Measurements from ENCODE around the gene INSYN1. TPM values are rescaled to one million over a fixed set of nuclear protein-coding genes. Genes with fewer than 3 reads are reported as not detected.

Gene INSYN1
- total RNA-seq, 8 experiments from 2014 or later = 0.49 to 46.6 (median 26.5) TPM

DNA sequence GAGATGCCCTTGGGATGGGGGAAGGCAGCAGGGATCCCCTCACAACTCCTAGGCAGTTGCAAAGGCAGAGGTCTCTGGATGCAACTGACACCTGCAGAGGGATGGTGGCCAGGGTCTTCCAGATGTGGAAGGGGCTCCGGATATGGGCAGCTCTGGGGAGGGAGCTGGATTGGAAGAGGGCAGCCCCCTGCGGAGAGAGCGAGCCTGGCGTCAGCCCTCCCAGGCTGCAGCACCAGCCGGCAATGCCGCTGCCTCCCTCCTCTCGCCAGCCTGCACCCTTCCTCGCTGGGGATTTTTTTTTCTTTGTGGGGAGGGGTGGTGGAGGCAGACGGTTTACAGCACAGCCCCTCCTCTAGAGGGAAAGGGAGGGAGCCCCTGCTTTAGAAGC is 1.6 kb downstream of the INSYN1 start:
- H3K4me1 ChIP-seq (replicated peaks in 1 of 2) = peaks cover 33% of the 10 kb centered on the region in 2 donors
- WGBS, 10 experiments = no CpG with 5 or more reads among the region's 9 CpGs
- in situ Hi-C loops (cut with MboI; ENCODE audit: low pct_unique_long_range_greater_than_20kb in 2 of 9, low sequenced_read_pairs in 9 of 9, unreplicated experiment in 9 of 9) = no loop called here
- H3K27ac ChIP-seq = peak overlapping the region in 1 of 2 donors; percentile 70
- peak overlapping the region; percentile 59 to 97 (median 64) for H3K4me3 ChIP-seq
- peak in 5 of 8 experiments; percentile 52 to 71 (median 61) for ATAC-seq (replicated peaks in 6 of 8)

DNA sequence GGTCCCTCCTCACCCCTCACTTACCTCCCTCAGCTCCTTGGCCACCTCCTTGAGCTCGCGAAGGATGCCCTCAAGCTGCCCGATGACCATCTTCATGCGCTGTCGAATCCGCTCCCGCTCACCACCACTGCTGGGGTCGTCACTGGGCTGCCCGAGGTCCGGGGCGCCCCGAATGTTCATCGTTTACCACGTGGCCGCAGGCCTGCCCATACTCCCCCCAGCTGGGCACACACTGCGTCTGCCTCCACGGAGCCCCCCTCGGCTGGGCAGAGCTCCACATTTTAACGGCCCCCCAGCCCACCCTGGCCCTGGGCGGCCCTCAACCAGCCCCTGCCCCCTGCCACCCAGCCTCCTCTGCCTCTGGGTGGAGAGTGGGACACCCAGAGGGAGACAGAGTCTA is 2.2 kb downstream of the INSYN1 start:
- in situ Hi-C loops (cut with MboI; ENCODE audit: low pct_unique_long_range_greater_than_20kb in 2 of 9, low sequenced_read_pairs in 9 of 9, unreplicated experiment in 9 of 9) = no loop called here
- peak overlapping the region; percentile 59 to 97 (median 64) for H3K4me3 ChIP-seq
- 81 to 97% (median 92%) methylated on average over 2 to 9 of the region's 20 CpGs; no CpG with 5 or more reads in 5 of the 10 experiments for WGBS, 10 experiments
- peaks cover 38% of the 10 kb centered on the region in 2 donors for H3K4me1 ChIP-seq (replicated peaks in 1 of 2)
- no peak for ATAC-seq (replicated peaks in 6 of 8)
- peak overlapping the region in 1 of 2 donors; percentile 70 for H3K27ac ChIP-seq

- WGBS, 10 experiments = 50 to 69% (median 60%) methylated on average over 1 to 3 of the region's 4 CpGs; no CpG with 5 or more reads in 5 of the 10 experiments
Observed at GRCh38 chr15:73750438-73750837, 2.7 kb downstream of the INSYN1 start.

GRCh38 chr15:73749971-73750370 is 3.2 kb downstream of the INSYN1 start:
- in situ Hi-C loops (cut with MboI; ENCODE audit: low pct_unique_long_range_greater_than_20kb in 2 of 9, low sequenced_read_pairs in 9 of 9, unreplicated experiment in 9 of 9) = no loop called here
- no peak for ATAC-seq (replicated peaks in 6 of 8)
- peaks cover 45% of the 10 kb centered on the region in 2 donors for H3K4me1 ChIP-seq (replicated peaks in 1 of 2)
- WGBS, 10 experiments = 35 to 100% (median 93%) methylated on average over 1 to 4 of the region's 5 CpGs; no CpG with 5 or more reads in 4 of the 10 experiments
- peak overlapping the region in 1 of 2 donors; percentile 25 for H3K27ac ChIP-seq
- H3K4me3 ChIP-seq = no peak overlapping the region

More at GRCh38 chr15:73750438-73750837, 2.7 kb downstream of the INSYN1 start:
- ATAC-seq (replicated peaks in 6 of 8) = no peak
- Histone ChIP-seq H3K27ac (peak overlapping the region; percentile 25 to 70), H3K4me1 (replicated peaks in 1 of 2) (peaks cover 40 to 41% of the 10 kb centered on the region in 2 donors), H3K4me3 (no peak overlapping the region)
- in situ Hi-C loops (cut with MboI; ENCODE audit: low pct_unique_long_range_greater_than_20kb in 2 of 9, low sequenced_read_pairs in 9 of 9, unreplicated experiment in 9 of 9) = no loop called here

DNA sequence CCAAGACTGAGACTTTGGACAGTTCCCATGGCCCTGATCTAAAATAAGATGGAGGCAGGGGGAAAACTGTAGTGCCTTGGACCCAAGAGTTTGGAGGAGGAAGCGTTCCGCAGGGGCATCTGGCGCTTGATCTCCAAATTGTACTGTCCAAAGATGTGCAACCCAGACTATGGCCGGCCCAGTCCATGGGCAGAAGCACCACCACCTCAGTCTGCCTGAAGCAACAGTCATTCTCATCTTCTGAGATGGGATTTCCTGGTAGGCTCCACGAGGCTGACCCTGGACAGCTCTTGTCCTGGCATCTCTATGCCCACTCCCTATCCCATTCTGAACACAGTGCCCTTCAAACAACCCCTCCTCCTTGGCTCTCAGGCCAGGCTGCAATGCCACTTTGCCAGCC is 3.6 kb downstream of the INSYN1 start:
- Histone ChIP-seq H3K27ac (no peak overlapping the region), H3K4me1 (replicated peaks in 1 of 2) (peaks cover 45 to 49% of the 10 kb centered on the region in 2 donors), H3K4me3 (no peak overlapping the region)
- no peak for ATAC-seq (replicated peaks in 6 of 8)
- in situ Hi-C loops (cut with MboI; ENCODE audit: low pct_unique_long_range_greater_than_20kb in 2 of 9, low sequenced_read_pairs in 9 of 9, unreplicated experiment in 9 of 9) = no loop called here
- WGBS, 10 experiments = 80 to 100% (median 95%) methylated on average over 1 to 4 of the region's 5 CpGs; no CpG with 5 or more reads in 7 of the 10 experiments

GRCh38 chr15:73748730-73749129 is 4.4 kb downstream of the INSYN1 start:
- Histone ChIP-seq H3K4me3 (no peak overlapping the region), H3K27ac (no peak overlapping the region), H3K4me1 (replicated peaks in 1 of 2) (peaks cover 51 to 57% of the 10 kb centered on the region in 2 donors)
- in situ Hi-C loops (cut with MboI; ENCODE audit: low pct_unique_long_range_greater_than_20kb in 2 of 9, low sequenced_read_pairs in 9 of 9, unreplicated experiment in 9 of 9) = no loop called here
- no peak for ATAC-seq (replicated peaks in 6 of 8)
- 20 to 80% (median 53%) methylated on average over 1 to 2 of the region's 6 CpGs; no CpG with 5 or more reads in 6 of the 10 experiments for WGBS, 10 experiments

- no peak overlapping the region for H3K4me3 ChIP-seq
- WGBS, 10 experiments = 60 to 73% (median 70%) methylated on average over 1 to 6 of the region's 11 CpGs; no CpG with 5 or more reads in 5 of the 10 experiments
- no peak overlapping the region for H3K27ac ChIP-seq
- in situ Hi-C loops (cut with MboI; ENCODE audit: low pct_unique_long_range_greater_than_20kb in 2 of 9, low sequenced_read_pairs in 9 of 9, unreplicated experiment in 9 of 9) = no loop called here
- no peak for ATAC-seq (replicated peaks in 6 of 8)
- peaks cover 51 to 57% of the 10 kb centered on the region in 2 donors for H3K4me1 ChIP-seq (replicated peaks in 1 of 2)
Observed at GRCh38 chr15:73747847-73748590, 5.1 kb downstream of the INSYN1 start.

DNA sequence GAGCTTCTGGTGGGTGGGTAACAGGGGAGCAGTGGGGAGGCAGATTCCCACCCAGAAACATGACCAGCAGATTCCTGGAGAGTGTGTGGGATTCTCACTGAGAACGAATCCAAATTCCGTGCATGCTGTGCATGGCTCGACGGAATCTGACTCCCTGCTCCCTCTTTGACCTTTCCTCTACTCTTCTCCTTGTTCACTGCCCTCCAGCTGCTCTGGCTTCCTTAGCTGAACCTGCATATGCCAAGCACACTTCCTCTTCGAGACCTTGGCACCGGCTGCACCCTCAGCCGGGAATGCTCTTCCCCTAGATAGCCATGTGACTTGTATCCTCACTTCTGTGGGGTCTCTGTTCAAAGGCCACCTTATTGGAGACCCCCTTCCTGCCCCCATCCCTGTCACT is 6.3 kb downstream of the INSYN1 start:
- ATAC-seq (replicated peaks in 6 of 8) = no peak
- H3K27ac ChIP-seq = no peak overlapping the region

DNA sequence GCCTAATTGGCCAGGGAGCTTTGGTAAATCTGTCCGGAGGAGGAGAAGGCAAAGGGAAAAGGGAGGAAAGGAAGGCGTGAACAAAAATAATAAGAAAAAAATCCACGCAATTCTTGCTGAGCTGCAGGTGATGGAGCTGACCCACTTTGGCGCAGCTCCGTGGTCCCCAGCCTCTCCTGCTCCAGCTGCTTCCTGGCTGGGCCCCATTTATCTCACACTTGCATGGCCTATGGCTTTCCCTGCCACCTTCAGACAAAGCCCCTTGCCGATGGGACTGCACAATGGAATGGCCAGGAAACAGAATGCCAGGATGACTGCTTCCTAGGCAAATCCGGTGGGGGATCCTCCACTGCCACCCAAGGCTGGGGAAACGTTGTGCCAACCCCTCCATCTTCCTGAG is 6.9 kb downstream of the INSYN1 start:
- ATAC-seq (replicated peaks in 6 of 8) = peak in 1 of 8 experiments; percentile 34
- Histone ChIP-seq H3K4me3 (no peak overlapping the region), H3K27ac (no peak overlapping the region), H3K4me1 (replicated peaks in 1 of 2) (peaks cover 59 to 71% of the 10 kb centered on the region in 2 donors)
- in situ Hi-C loops (cut with MboI; ENCODE audit: low pct_unique_long_range_greater_than_20kb in 2 of 9, low sequenced_read_pairs in 9 of 9, unreplicated experiment in 9 of 9) = no loop called here
- WGBS, 10 experiments = 40 to 100% (median 67%) methylated on average over 1 to 6 of the region's 8 CpGs; no CpG with 5 or more reads in 1 of the 10 experiments

More for the DNA sequence above, 6.3 kb downstream of the INSYN1 start:
- in situ Hi-C loops (cut with MboI; ENCODE audit: low pct_unique_long_range_greater_than_20kb in 2 of 9, low sequenced_read_pairs in 9 of 9, unreplicated experiment in 9 of 9) = no loop called here
- H3K4me1 ChIP-seq (replicated peaks in 1 of 2) = peaks cover 54 to 65% of the 10 kb centered on the region in 2 donors
- 68 to 80% (median 77%) methylated on average over 3 to 7 of the region's 7 CpGs; no CpG with 5 or more reads in 6 of the 10 experiments for WGBS, 10 experiments
- H3K4me3 ChIP-seq = no peak overlapping the region

- no peak for ATAC-seq (replicated peaks in 6 of 8)
- H3K4me3 ChIP-seq = no peak overlapping the region
- in situ Hi-C loops (cut with MboI; ENCODE audit: low pct_unique_long_range_greater_than_20kb in 2 of 9, low sequenced_read_pairs in 9 of 9, unreplicated experiment in 9 of 9) = no loop called here
- WGBS, 10 experiments = 20 to 62% (median 59%) methylated on average over 1 to 6 of the region's 7 CpGs; no CpG with 5 or more reads in 7 of the 10 experiments
- H3K4me1 ChIP-seq (replicated peaks in 1 of 2) = peaks cover 59 to 69% of the 10 kb centered on the region in 2 donors
- no peak overlapping the region for H3K27ac ChIP-seq
Observed at GRCh38 chr15:73745073-73745472, 8.1 kb downstream of the INSYN1 start.

DNA sequence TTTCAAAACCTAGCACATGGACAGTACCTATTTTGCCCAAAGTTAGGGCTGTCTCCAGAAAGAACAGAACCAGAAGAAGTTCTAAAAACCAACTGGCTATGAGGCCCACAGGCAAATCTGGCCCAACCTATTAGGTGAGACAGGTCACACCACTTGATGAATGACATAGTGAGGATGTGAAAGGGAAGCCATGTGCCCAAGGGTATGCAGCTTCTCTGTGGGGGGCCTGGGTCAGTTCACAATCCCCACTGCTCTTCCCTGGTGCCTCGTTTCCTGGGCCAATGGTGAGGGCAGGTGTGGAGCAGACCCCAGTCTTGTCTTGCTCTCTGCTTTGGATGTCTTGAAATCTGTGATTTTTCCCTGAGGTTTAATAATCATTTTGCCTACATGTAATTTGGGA is 8.9 kb downstream of the INSYN1 start:
- ATAC-seq (replicated peaks in 6 of 8) = no peak
- in situ Hi-C loops (cut with MboI; ENCODE audit: low pct_unique_long_range_greater_than_20kb in 2 of 9, low sequenced_read_pairs in 9 of 9, unreplicated experiment in 9 of 9) = no loop called here
- no peak overlapping the region for H3K27ac ChIP-seq
- H3K4me1 ChIP-seq (replicated peaks in 1 of 2) = peaks cover 57 to 74% of the 10 kb centered on the region in 2 donors
- 0 to 43% (median 17%) methylated on average over 1 of the region's 1 CpG; no CpG with 5 or more reads in 5 of the 10 experiments for WGBS, 10 experiments
- no peak overlapping the region for H3K4me3 ChIP-seq

DNA sequence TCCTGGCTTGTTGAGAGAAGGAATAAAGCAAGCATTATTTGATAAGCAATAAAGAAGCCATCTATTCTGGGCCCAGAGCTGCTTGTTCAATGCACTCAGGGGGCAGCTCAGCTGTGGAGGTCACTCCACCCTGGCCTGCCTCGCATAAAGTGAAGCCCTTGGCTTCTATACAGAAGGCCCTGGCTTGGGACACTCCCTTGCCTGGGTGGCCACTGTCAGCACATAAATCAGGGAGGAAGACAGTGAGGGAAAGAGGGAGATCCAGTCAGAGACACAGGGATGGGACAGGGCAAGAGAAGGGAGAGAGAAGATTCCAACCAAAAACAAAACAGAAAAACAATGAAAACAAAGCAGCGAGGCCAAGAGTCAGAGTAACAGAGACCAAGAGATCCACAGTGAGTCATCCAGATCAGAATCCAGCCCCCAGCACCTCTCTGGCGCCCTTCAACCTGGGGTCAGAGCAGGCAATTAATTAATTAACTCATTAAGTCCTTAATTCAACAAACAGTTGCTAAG is 11.8 kb downstream of the INSYN1 start:
- in situ Hi-C loops (cut with MboI; ENCODE audit: low pct_unique_long_range_greater_than_20kb in 2 of 9, low sequenced_read_pairs in 9 of 9, unreplicated experiment in 9 of 9) = no loop called here
- peaks cover 55 to 73% of the 10 kb centered on the region in 2 donors for H3K4me1 ChIP-seq (replicated peaks in 1 of 2)
- no peak overlapping the region for H3K4me3 ChIP-seq
- no peak overlapping the region for H3K27ac ChIP-seq
- ATAC-seq (replicated peaks in 6 of 8) = peak in 7 of 8 experiments; percentile 68 to 85 (median 77)
- WGBS, 10 experiments = 0 to 50% (median 25%) methylated on average over 1 to 3 of the region's 3 CpGs; no CpG with 5 or more reads in 2 of the 10 experiments

All from motor neuron (in vitro differentiated cells).